A549 (cell line): ENCODE measurements around the gene RBMXL3. TPM values are rescaled to one million over a fixed set of nuclear protein-coding genes. Genes with fewer than 3 reads are reported as not detected.

Source experiments
- ATAC-seq, 2 experiments: fragments of 200-7000 bp in 1 of 2; fragments of >200 bp in 1 of 2; cut with Nextera tagmentation in 1 of 2; cut with Tn5 transposase in 1 of 2; 3 replicates each; pipeline versions ENCODE4 v1.8.0 to v1.9.1; 2018 to 2020; ENCODE audit warnings: mild to moderate bottlenecking in 1 of 2, moderate library complexity in 1 of 2
- CTCF ChIA-PET: fragments of 300-600 bp; sonication (Branson Sonifier 250); formaldehyde crosslinking; extraction: SDS; loops from one replicate; lab custom pipeline; 2021; ENCODE audit warnings: antibody characterized with exemption, inconsistent platforms; lab: Yijun Ruan, JAX
- POLR2A ChIA-PET: fragments of 350-600 bp; formaldehyde crosslinking; extraction: SDS; loops from one replicate; lab custom pipeline; 2021; ENCODE audit warnings: antibody characterized with exemption, inconsistent platforms; lab: Yijun Ruan, JAX
- DNase-seq, 2 experiments: peaks; one replicate each; pipeline versions ENCODE4 v3.0.0 to v3.0.0-alpha.2; 2011 to 2016; ENCODE audit warnings: low read depth in 1 of 2, low spot score in 1 of 2
- FAIRE-seq: peaks from 2 replicates; lab custom pipeline; 2011; peaks lifted over from hg19 to GRCh38; lab: Jason Lieb, UNC
- H3K27ac ChIP-seq, 2 experiments: fragments of >200 bp; sonication (Bioruptor Twin); formaldehyde crosslinking; 3 replicates each; pipeline ENCODE4 v1.5.1; 2016 to 2017
- H3K4me1 ChIP-seq: fragments of >200 bp; sonication (Bioruptor Twin); formaldehyde crosslinking; 3 replicates; pipeline ENCODE4 v1.6.1; 2016
- H3K4me2 ChIP-seq: fragments of >200 bp; sonication (Bioruptor Twin); formaldehyde crosslinking; 3 replicates; pipeline ENCODE4 v1.6.1; 2016
- H3K4me3 ChIP-seq: fragments of >200 bp; sonication (Bioruptor Twin); formaldehyde crosslinking; 3 replicates; pipeline ENCODE4 v1.5.1; 2016
- H3K9me3 ChIP-seq: fragments of >200 bp; sonication (Bioruptor Twin); formaldehyde crosslinking; 3 replicates; pipeline ENCODE4 v1.6.1; 2016
- BHLHE40 ChIP-seq: IDR thresholded peaks from 2 replicates; pipeline ENCODE4 v1.6.1; 2012; ENCODE audit warnings: low read depth, low read length, inconsistent platforms
- CEBPB ChIP-seq, 2 experiments: fragments of >200 bp in 1 of 2; sonication (Bioruptor Twin) in 1 of 2; formaldehyde crosslinking in 1 of 2; IDR thresholded peaks; 2 replicates each; pipeline ENCODE4 v1.6.1; 2012 to 2016
- EHMT2 ChIP-seq: fragments of 200-600 bp; sonication (generic); IDR thresholded peaks from 2 replicates; pipeline ENCODE4 v1.6.1; 2016; ENCODE audit warnings: antibody characterized with exemption, low read depth, mild to moderate bottlenecking, moderate library complexity
- ELK1 ChIP-seq: fragments of 150-350 bp; IDR thresholded peaks from 2 replicates; pipeline ENCODE4 v1.6.1; 2014; ENCODE audit warnings: low read depth, mild to moderate bottlenecking, low read length
- FOXS1 ChIP-seq: fragments of 250-450 bp; sonication (Bioruptor Pico); IDR thresholded peaks from 2 replicates; pipeline ENCODE4 v1.5.0; 2020; ENCODE audit warnings: mild to moderate bottlenecking, moderate library complexity
- GATA3 ChIP-seq: IDR thresholded peaks from 2 replicates; pipeline ENCODE4 v1.6.1; 2012; ENCODE audit warnings: borderline replicate concordance
- HES2 ChIP-seq: fragments of >200 bp; sonication (Bioruptor Twin); formaldehyde crosslinking; IDR thresholded peaks from 2 replicates; pipeline ENCODE4 v1.6.1; 2016
- HEYL ChIP-seq: fragments of 250-450 bp; sonication (Bioruptor Pico); IDR thresholded peaks from 2 replicates; pipeline ENCODE4 v1.8.0; 2021; ENCODE audit warnings: mild to moderate bottlenecking, moderate library complexity
- HMGXB4 ChIP-seq: fragments of 250-450 bp; sonication (Bioruptor Pico); IDR thresholded peaks from 2 replicates; pipeline ENCODE4 v1.5.0; 2021; ENCODE audit warnings: mild to moderate bottlenecking, moderate library complexity, borderline replicate concordance
- HOXB5 ChIP-seq: fragments of 250-450 bp; sonication (Bioruptor Pico); IDR thresholded peaks from 2 replicates; pipeline ENCODE4 v1.5.0; 2020; ENCODE audit warnings: mild to moderate bottlenecking, moderate library complexity
- JUN ChIP-seq, 2 experiments: fragments of >200 bp; sonication (Bioruptor Twin); formaldehyde crosslinking; IDR thresholded peaks; 2 replicates in 1 of 2; 3 replicates in 1 of 2; pipeline ENCODE4 v1.6.1; 2016 to 2017
- JUNB ChIP-seq: fragments of >200 bp; sonication (Bioruptor Twin); formaldehyde crosslinking; IDR thresholded peaks from 2 replicates; pipeline ENCODE4 v1.6.1; 2016
- KDM1A ChIP-seq: fragments of 200-600 bp; sonication (generic); IDR thresholded peaks from 2 replicates; pipeline ENCODE4 v1.6.1; 2016; ENCODE audit warnings: low read depth, mild to moderate bottlenecking
- KDM5A ChIP-seq: fragments of 200-600 bp; sonication (generic); IDR thresholded peaks from 2 replicates; pipeline ENCODE4 v1.6.1; 2016; ENCODE audit warnings: antibody characterized with exemption, mild to moderate bottlenecking
- MAX ChIP-seq: IDR thresholded peaks from 2 replicates; pipeline ENCODE4 v1.6.1; 2012
- NFE2L2 ChIP-seq: fragments of 150-350 bp; conservative IDR thresholded peaks from 2 replicates; pipeline ENCODE4 v1.6.1; 2014; ENCODE audit warnings: low read length
- NPAS2 ChIP-seq: fragments of 250-450 bp; sonication (Bioruptor Pico); IDR thresholded peaks from 2 replicates; pipeline ENCODE4 v1.8.0; 2022; ENCODE audit warnings: mild to moderate bottlenecking, moderate library complexity, borderline replicate concordance
- PHF8 ChIP-seq: fragments of 200-600 bp; sonication (generic); IDR thresholded peaks from 2 replicates; pipeline ENCODE4 v1.6.1; 2016; ENCODE audit warnings: low read depth, mild to moderate bottlenecking, antibody characterized with exemption, moderate library complexity, borderline replicate concordance
- POLR2A ChIP-seq: IDR thresholded peaks from 2 replicates; pipeline ENCODE4 v1.6.1; 2012; ENCODE audit warnings: mild to moderate bottlenecking, low read length
- POLR2AphosphoS2 ChIP-seq: conservative IDR thresholded peaks from 2 replicates; pipeline ENCODE4 v1.6.1; 2012; ENCODE audit warnings: low read length, improper control_type of control experiment, inconsistent platforms
- RARB ChIP-seq: fragments of 250-450 bp; sonication (Bioruptor Pico); IDR thresholded peaks from 2 replicates; pipeline ENCODE4 v1.8.0; 2021; ENCODE audit warnings: mild to moderate bottlenecking, moderate library complexity
- RCOR1 ChIP-seq: fragments of 150-350 bp; IDR thresholded peaks from 2 replicates; pipeline ENCODE4 v1.6.1; 2014; ENCODE audit warnings: antibody characterized with exemption, low read length, low read depth
- RNF2 ChIP-seq: fragments of 200-600 bp; sonication (generic); IDR thresholded peaks from 2 replicates; pipeline ENCODE4 v1.6.1; 2016; ENCODE audit warnings: low read depth, mild to moderate bottlenecking, antibody characterized with exemption, moderate library complexity, borderline replicate concordance
- SMC3 ChIP-seq: fragments of >200 bp; sonication (Bioruptor Twin); formaldehyde crosslinking; IDR thresholded peaks from 3 replicates; pipeline ENCODE4 v1.6.1; 2018; ENCODE audit warnings: inconsistent platforms
- TFCP2L1 ChIP-seq: fragments of 250-450 bp; sonication (Bioruptor Pico); IDR thresholded peaks from 2 replicates; pipeline ENCODE4 v1.5.0; 2021; ENCODE audit warnings: mild to moderate bottlenecking
- ZSCAN20 ChIP-seq: fragments of 250-450 bp; sonication (Bioruptor Pico); IDR thresholded peaks from 2 replicates; pipeline ENCODE4 v1.8.0; 2022; ENCODE audit warnings: mild to moderate bottlenecking, moderate library complexity
- WGBS: methylation state at CpG from one replicate; pipeline ENCODE4 v1.1.6; 2017; ENCODE audit errors: missing lambda C conversion rate; 5-methylcytosine and 5-hydroxymethylcytosine counted together
- polyA plus RNA-seq, 4 experiments: library from polyadenylated mRNA; depleted of rRNA in 3 of 4; stranded (reverse); fragments of >200 nt; fragmentation: RNase III in 1 of 4; extraction: RNeasy Plus Mini Kit Qiagen cat#74134 plus additional on column Dnase treatment in 1 of 4; gene quantifications; 2 replicates in 3 of 4; 3 replicates in 1 of 4; pipeline ENCODE4 v1.2.3, GENCODE V29; 2011 to 2017

Gene RBMXL3
- polyA plus RNA-seq, 2 of the 4 experiments (the other 2 are of a cell fraction), result not detected

GRCh38 chrX:115178473-115178872 is 10.7 kb upstream of the RBMXL3 start:
- ATAC-seq, result no peak
- no peak for FAIRE-seq
- H3K27ac ChIP-seq, result no peak overlapping the region
- 33% methylated on average over 1 of the region's 1 CpG for WGBS
- no peaks in the 10 kb centered on the region for H3K9me3 ChIP-seq
- no peak for DNase-seq
- POLR2A ChIA-PET, result no interaction called here
- no peaks in the 10 kb centered on the region for H3K4me1 ChIP-seq
- no peak for TF ChIP-seq TFCP2L1 (CRISPR knock-in tag)
- TF ChIP-seq RARB (CRISPR knock-in tag), result no peak
- TF ChIP-seq KDM1A, result no peak
- no peak for TF ChIP-seq HMGXB4
- no peak for TF ChIP-seq JUNB
- TF ChIP-seq HES2, result no peak
- TF ChIP-seq RCOR1, result no peak
- no peak for TF ChIP-seq KDM5A
- TF ChIP-seq POLR2AphosphoS2, result no peak
- TF ChIP-seq HEYL (CRISPR knock-in tag), result no peak
- no peak overlapping the region for H3K4me2 ChIP-seq
- no peak overlapping the region for H3K4me3 ChIP-seq
- CTCF ChIA-PET, result no interaction called here

GRCh38 chrX:115183980-115184379 is 5.2 kb upstream of the RBMXL3 start:
- no peak for FAIRE-seq
- H3K9me3 ChIP-seq, result no peaks in the 10 kb centered on the region
- TF ChIP-seq HOXB5, result no peak
- no peak for TF ChIP-seq NFE2L2
- no peak for TF ChIP-seq ZSCAN20
- TF ChIP-seq RNF2, result no peak
- TF ChIP-seq EHMT2, result no peak
- no peak for TF ChIP-seq MAX
- TF ChIP-seq ELK1, result no peak
- no peak for TF ChIP-seq PHF8
- no peak for TF ChIP-seq FOXS1 (CRISPR knock-in tag)
- no peak for TF ChIP-seq KDM1A
- no peak for TF ChIP-seq HEYL (CRISPR knock-in tag)
- TF ChIP-seq CEBPB (IDR thresholded peaks at IDR 0.05), result no peak
- TF ChIP-seq SMC3, result no peak
- TF ChIP-seq NPAS2 (CRISPR knock-in tag), result no peak
- no peak for TF ChIP-seq HES2
- TF ChIP-seq JUN (IDR thresholded peaks at IDR 0.05), result no peak
- TF ChIP-seq POLR2AphosphoS2, result no peak
- TF ChIP-seq GATA3, result no peak
- TF ChIP-seq POLR2A, result no peak
- no peak for TF ChIP-seq BHLHE40
- no peaks in the 10 kb centered on the region for H3K4me1 ChIP-seq
- peak in 1 of 2 experiments; percentile 2 for DNase-seq
- H3K4me3 ChIP-seq, result no peak overlapping the region
- H3K4me2 ChIP-seq, result no peak overlapping the region
- ATAC-seq, result no peak
- CTCF ChIA-PET, result interaction anchor here (0.6 kb wide), 1 partner anchor 1583 kb away, joined by 3 read pairs; no protein-coding TSS in a partner anchor
- POLR2A ChIA-PET, result no interaction called here
- no peak overlapping the region for H3K27ac ChIP-seq
- 43% methylated on average over 2 of the region's 2 CpGs for WGBS
